PC-9 (cell line): ENCODE data around the gene DENND1A. TPM values are rescaled to one million over a fixed set of nuclear protein-coding genes. Genes with fewer than 3 reads are reported as not detected.
"Not testable (repeated sequence)": the region's sequence is repeated elsewhere in the genome, so short reads cannot be mapped to it uniquely, and the experiment has no call there.

Source experiments
- Bru-seq: library from RNA; stranded (reverse); fragments of 400-500 nt; gene quantifications from one replicate; lab custom pipeline; 2021; lab: Mats Ljungman, UMichigan
- BruChase-seq, 2 experiments: library from RNA; stranded (reverse); fragments of 400-500 nt; gene quantifications; one replicate each; lab custom pipeline; 2021; lab: Mats Ljungman, UMichigan
- BruUV-seq: library from RNA; stranded (reverse); fragments of 400-500 nt; replicated peaks from 2 replicates; lab custom pipeline; 2021; lab: Mats Ljungman, UMichigan
- CTCF ChIA-PET: fragments of 300-600 bp; sonication (Branson Sonifier 250); formaldehyde crosslinking; loops from one replicate; lab custom pipeline; 2022; ENCODE audit warnings: antibody characterized with exemption; lab: Charles Lee
- POLR2A ChIA-PET: fragments of 300-600 bp; sonication (Branson Sonifier 250); formaldehyde crosslinking; loops from one replicate; lab custom pipeline; 2022; ENCODE audit warnings: antibody characterized with exemption; ENCODE audit not compliant: unreplicated experiment; lab: Charles Lee
- DNase-seq, 2 experiments: peaks; one replicate each; pipeline versions ENCODE4 v3.0.0 to v3.0.0-alpha.2; 2015 to 2022; ENCODE audit warnings: mixed read lengths in 1 of 2
- H2AFZ ChIP-seq: fragments of 200-600 bp; sonication (generic); 2 replicates; pipeline ENCODE4 v1.8.1; 2017; ENCODE audit warnings: antibody characterized with exemption
- H3F3A ChIP-seq: fragments of 200-600 bp; sonication (generic); 2 replicates; pipeline ENCODE4 v1.8.1; 2017; ENCODE audit warnings: antibody characterized with exemption, mild to moderate bottlenecking, low read depth; ENCODE audit not compliant: insufficient read depth
- H3K27ac ChIP-seq: fragments of 200-600 bp; sonication (generic); 2 replicates; pipeline ENCODE4 v1.6.1; 2016; ENCODE audit warnings: mixed run types
- H3K27me3 ChIP-seq: fragments of 200-600 bp; sonication (generic); 2 replicates; pipeline ENCODE4 v1.6.1; 2016; ENCODE audit warnings: low read depth, mixed run types; ENCODE audit not compliant: insufficient read depth
- H3K36me3 ChIP-seq: fragments of 200-600 bp; sonication (generic); 2 replicates; pipeline ENCODE4 v1.6.1; 2016; ENCODE audit warnings: low read depth, mixed run types
- H3K4me1 ChIP-seq: fragments of 200-600 bp; sonication (generic); replicated peaks from 2 replicates; pipeline ENCODE4 v1.6.1; 2016; ENCODE audit warnings: mixed run types; ENCODE audit not compliant: insufficient read depth
- H3K4me2 ChIP-seq: fragments of 200-600 bp; sonication (generic); 2 replicates; pipeline ENCODE4 v1.6.1; 2017; ENCODE audit warnings: mixed run types
- H3K4me3 ChIP-seq: fragments of 200-600 bp; sonication (generic); 2 replicates; pipeline ENCODE4 v1.6.1; 2016; ENCODE audit warnings: mixed run types
- H3K79me2 ChIP-seq: fragments of 200-600 bp; sonication (generic); 2 replicates; pipeline ENCODE4 v1.6.1; 2017; ENCODE audit warnings: low read depth, mixed run types
- H3K9me2 ChIP-seq: fragments of 200-600 bp; sonication (generic); 2 replicates; pipeline ENCODE4 v1.8.1; 2017; ENCODE audit warnings: mild to moderate bottlenecking; ENCODE audit not compliant: insufficient read depth
- H3K9me3 ChIP-seq: fragments of 200-600 bp; sonication (generic); 2 replicates; pipeline ENCODE4 v1.8.1; 2016; ENCODE audit warnings: low read depth; ENCODE audit not compliant: insufficient read depth
- H4K20me1 ChIP-seq: fragments of 200-600 bp; sonication (generic); 2 replicates; pipeline ENCODE4 v1.8.1; 2017; ENCODE audit not compliant: insufficient read depth
- EZH2 ChIP-seq: fragments of 200-600 bp; sonication (generic); IDR thresholded peaks from 2 replicates; pipeline ENCODE4 v1.8.0; 2017; ENCODE audit warnings: antibody characterized with exemption, low read depth
- intact Hi-C: fragments of 100-400 bp; cut with micrococcal nuclease; formaldehyde crosslinking; loops from one replicate; pipeline ENCODE4 v1.10.0; 2022; ENCODE audit not compliant: unreplicated experiment
- long read RNA-seq: library from polyadenylated mRNA; stranded (forward); transcript quantifications from one replicate; pipeline ENCODE4 v2.0.0, GENCODE V29; 2022
- total RNA-seq: library from RNA; stranded (reverse); gene quantifications from 2 replicates; pipeline ENCODE4 v1.2.3, GENCODE V29; 2021
- TF ChIP-seq, protein P1 (sequence below): fragments of 200-600 bp; sonication (generic); conservative IDR thresholded peaks from 2 replicates; pipeline ENCODE4 v1.6.1; 2017; ENCODE audit warnings: mixed run types, antibody characterized with exemption, mild to moderate bottlenecking, moderate library complexity

Gene DENND1A, protein sequence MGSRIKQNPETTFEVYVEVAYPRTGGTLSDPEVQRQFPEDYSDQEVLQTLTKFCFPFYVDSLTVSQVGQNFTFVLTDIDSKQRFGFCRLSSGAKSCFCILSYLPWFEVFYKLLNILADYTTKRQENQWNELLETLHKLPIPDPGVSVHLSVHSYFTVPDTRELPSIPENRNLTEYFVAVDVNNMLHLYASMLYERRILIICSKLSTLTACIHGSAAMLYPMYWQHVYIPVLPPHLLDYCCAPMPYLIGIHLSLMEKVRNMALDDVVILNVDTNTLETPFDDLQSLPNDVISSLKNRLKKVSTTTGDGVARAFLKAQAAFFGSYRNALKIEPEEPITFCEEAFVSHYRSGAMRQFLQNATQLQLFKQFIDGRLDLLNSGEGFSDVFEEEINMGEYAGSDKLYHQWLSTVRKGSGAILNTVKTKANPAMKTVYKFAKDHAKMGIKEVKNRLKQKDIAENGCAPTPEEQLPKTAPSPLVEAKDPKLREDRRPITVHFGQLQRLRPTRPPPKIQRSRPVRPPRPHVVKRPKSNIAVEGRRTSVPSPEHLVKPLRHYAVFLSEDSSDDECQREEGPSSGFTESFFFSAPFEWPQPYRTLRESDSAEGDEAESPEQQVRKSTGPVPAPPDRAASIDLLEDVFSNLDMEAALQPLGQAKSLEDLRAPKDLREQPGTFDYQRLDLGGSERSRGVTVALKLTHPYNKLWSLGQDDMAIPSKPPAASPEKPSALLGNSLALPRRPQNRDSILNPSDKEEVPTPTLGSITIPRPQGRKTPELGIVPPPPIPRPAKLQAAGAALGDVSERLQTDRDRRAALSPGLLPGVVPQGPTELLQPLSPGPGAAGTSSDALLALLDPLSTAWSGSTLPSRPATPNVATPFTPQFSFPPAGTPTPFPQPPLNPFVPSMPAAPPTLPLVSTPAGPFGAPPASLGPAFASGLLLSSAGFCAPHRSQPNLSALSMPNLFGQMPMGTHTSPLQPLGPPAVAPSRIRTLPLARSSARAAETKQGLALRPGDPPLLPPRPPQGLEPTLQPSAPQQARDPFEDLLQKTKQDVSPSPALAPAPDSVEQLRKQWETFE
- total RNA-seq = 26.8 and 37.7 TPM in 2 replicates
- Bru-seq, nascent RNA = percentile 80 among the genes with signal in this experiment
- percentile 68 among the genes with signal in this experiment for BruChase-seq, experiment 1, labeled RNA remaining after a 2-hour chase
- BruChase-seq, experiment 2, labeled RNA remaining after a 6-hour chase = percentile 59 among the genes with signal in this experiment
- long read RNA-seq, partial matches to known transcripts = 18 of 24 reads
- long read RNA-seq, other reads (novel, unspliced or antisense) = 4 of 24 reads

DNA sequence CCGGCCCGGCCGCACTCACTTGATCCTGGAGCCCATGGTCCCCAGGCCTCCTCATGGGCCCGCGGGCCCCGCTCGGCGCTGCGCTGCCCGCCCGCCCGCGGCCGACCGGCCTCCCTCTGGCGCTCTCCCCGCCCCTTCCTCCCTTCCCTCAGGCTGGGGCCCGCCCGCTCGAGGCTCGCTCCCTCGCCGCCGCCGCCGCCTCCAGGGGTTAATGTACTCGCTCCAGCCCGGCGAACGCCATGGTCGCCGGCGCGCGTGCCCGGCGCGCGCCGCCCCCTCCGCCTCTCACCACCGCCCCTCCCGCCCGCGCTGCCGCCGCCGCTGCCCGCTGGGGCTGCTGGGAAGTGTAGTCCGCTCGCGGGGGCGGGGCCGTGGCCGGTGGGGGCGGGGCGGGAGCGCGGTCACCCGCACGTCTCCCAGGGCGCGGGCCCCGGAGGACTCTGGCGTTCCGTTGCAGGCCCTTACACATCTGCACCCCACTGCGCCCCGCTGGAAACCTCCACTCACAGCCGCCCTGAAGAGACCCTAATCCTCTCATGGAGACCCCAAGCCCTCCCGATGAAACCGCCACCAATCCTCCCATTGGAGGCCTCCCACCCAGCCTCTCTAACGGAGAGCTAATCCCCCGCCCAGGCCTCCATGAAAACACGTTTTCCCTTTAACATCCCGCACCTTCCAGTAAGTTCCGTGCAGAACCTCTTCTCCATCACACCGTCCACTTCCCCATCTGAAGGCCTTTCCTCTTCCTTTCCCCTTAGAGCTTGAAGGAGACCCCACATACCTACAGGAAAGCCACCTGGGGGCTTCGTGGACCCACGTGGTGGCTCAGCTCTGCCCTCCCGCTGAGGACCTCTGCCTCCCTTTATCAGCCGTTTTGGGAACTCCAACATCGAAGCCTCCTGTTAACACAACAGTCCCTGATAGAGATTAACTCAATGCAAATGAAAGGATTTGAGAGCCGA, at the start of gene DENND1A:
Gene DENND1A (minus strand): TSS at position 257 of the 962 bp plus-strand sequence. CDS start 221 bp downstream, at position 36.
- POLR2A ChIA-PET = interaction anchor here (0.7 kb wide), 1 partner anchor 10 kb away, joined by 3 read pairs; no protein-coding TSS in a partner anchor
- intact Hi-C loops = loop anchor here (5.0 kb wide), 3 partner anchors 243 to 462 kb away; no protein-coding TSS in a partner anchor
- H4K20me1 ChIP-seq = no peaks in the 10 kb centered on the region
- peak within 1 kb of the TSS; percentile 85 for H3K4me3 ChIP-seq
- H3K4me1 ChIP-seq = peaks cover 64% of the 10 kb centered on the region
- H3F3A ChIP-seq = peaks cover 54% of the 10 kb centered on the region
- peak within 1 kb of the TSS; percentile 97 for H3K4me2 ChIP-seq
- peaks cover 42% of the 10 kb centered on the region for H3K79me2 ChIP-seq
- no peak for TF ChIP-seq EZH2
- TF ChIP-seq, protein P1, sequence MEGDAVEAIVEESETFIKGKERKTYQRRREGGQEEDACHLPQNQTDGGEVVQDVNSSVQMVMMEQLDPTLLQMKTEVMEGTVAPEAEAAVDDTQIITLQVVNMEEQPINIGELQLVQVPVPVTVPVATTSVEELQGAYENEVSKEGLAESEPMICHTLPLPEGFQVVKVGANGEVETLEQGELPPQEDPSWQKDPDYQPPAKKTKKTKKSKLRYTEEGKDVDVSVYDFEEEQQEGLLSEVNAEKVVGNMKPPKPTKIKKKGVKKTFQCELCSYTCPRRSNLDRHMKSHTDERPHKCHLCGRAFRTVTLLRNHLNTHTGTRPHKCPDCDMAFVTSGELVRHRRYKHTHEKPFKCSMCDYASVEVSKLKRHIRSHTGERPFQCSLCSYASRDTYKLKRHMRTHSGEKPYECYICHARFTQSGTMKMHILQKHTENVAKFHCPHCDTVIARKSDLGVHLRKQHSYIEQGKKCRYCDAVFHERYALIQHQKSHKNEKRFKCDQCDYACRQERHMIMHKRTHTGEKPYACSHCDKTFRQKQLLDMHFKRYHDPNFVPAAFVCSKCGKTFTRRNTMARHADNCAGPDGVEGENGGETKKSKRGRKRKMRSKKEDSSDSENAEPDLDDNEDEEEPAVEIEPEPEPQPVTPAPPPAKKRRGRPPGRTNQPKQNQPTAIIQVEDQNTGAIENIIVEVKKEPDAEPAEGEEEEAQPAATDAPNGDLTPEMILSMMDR = no peak
- H3K36me3 ChIP-seq = no peaks in the 10 kb centered on the region
- H3K9me2 ChIP-seq = no peaks in the 10 kb centered on the region
- CTCF ChIA-PET = no interaction called here
- H3K27ac ChIP-seq = peak within 1 kb of the TSS; percentile 75
- no TSS peak for BruUV-seq
- DNase-seq = peak; percentile 58 to 92
- H3K27me3 ChIP-seq = no peaks in the 10 kb centered on the region
- peak within 1 kb of the TSS; percentile 70; the same call in 1 of the 2 replicates for H2AFZ ChIP-seq
- no peaks in the 10 kb centered on the region for H3K9me3 ChIP-seq

DNA sequence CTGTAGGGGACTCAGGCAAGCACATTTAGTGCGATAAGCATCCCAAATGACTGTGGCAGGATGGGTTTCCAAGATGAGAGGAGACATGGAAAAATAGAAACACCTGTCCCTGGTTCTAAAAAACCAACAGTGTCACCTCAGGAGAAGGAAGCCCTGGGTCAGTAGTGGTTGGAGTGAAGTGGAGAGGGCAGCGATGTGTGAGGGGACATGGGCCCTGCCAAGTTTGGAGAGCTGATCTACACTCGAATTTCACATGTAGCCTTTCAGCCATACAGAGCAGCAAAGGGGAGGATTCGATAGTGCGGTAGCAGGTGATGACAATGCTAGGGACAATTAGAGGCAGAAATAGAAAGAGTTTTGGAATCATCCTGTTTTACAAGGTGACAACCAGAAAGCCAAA, 49.1 kb upstream of the DENND1A start:
- intact Hi-C loops = loop anchor here (2.0 kb wide), 1 partner anchor 16 kb away; no protein-coding TSS in a partner anchor
- TF ChIP-seq EZH2 = no peak
- TF ChIP-seq, protein P1 = no peak
- ChIA-PET POLR2A (no interaction called here), CTCF (no interaction called here)
- H3K9me2 ChIP-seq = no peaks in the 10 kb centered on the region
- H3K27me3 ChIP-seq = peaks cover 60% of the 10 kb centered on the region
- no peak overlapping the region for H2AFZ ChIP-seq
- no peak overlapping the region for H3K4me2 ChIP-seq
- no peaks in the 10 kb centered on the region for H3K36me3 ChIP-seq
- no peak overlapping the region for H3K27ac ChIP-seq
- H3K79me2 ChIP-seq = no peaks in the 10 kb centered on the region
- no peaks in the 10 kb centered on the region for H3K9me3 ChIP-seq
- no peak for DNase-seq
- no TSS peak for BruUV-seq
- no peaks in the 10 kb centered on the region for H3K4me1 ChIP-seq
- no peak overlapping the region for H3K4me3 ChIP-seq
- no peaks in the 10 kb centered on the region for H3F3A ChIP-seq
- no peaks in the 10 kb centered on the region for H4K20me1 ChIP-seq

DNA sequence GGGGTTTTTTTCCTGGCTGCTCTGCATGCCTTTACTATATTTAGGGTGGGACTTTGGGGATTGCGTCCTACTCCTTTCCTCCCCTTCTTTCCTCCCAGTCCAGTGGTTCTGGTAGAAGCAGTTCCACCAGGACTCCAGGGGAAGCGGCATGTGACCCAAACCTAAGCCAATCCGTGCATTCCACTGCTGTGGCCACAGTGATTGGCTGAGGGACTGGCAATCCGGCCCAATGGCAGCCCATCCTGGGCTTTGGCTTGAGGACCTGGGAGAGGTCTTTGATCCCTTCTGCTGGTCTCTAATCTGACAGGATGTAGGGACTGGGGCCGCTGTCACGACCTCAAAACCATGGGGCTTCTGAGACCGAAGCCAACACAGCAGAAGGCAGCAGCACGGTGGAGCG, 46.7 kb upstream of the DENND1A start:
- DNase-seq, H3K27ac ChIP-seq, H4K20me1 ChIP-seq, H3K4me1 ChIP-seq, POLR2A ChIA-PET, H3K9me3 ChIP-seq, intact Hi-C loops, BruUV-seq, H3K9me2 ChIP-seq, H2AFZ ChIP-seq, CTCF ChIA-PET, H3K79me2 ChIP-seq, H3K4me2 ChIP-seq, H3K4me3 ChIP-seq, H3K36me3 ChIP-seq: not testable (repeated sequence)
- Histone ChIP-seq H3K27me3 (peaks cover 52% of the 10 kb centered on the region), H3F3A (peaks cover 11% of the 10 kb centered on the region; the same call in 1 of the 2 replicates)
